Stimulated activated CD4-positive, alpha-beta T cell treated with anti-CD3 and anti-CD28 coated beads, Interleukin-12 subunit alpha, Interleukin-12 subunit beta, amount 100 ng/mL, for 4 hours (primary cell): ENCODE results near the gene MIEF1.
A peak's percentile ranks its signal among the peaks of the same experiment; 100 is the strongest.

Experiments
- DNase-seq: peaks from one replicate; pipeline ENCODE4 v3.0.0-alpha.2; 2020

The MIEF1 gene

GRCh38 chr22:39502109-39502788 is at the start of gene MIEF1:
Gene MIEF1, plus strand, starts transcription at chr22:39502290. Its CDS starts 9,005 bp downstream, at chr22:39511295.
- DNase-seq: peak; percentile 92

- no peak for DNase-seq
These were observed 49.4 kb upstream of the MIEF1 start for GRCh38 chr22:39452740-39453040.

- no peak for DNase-seq
These were observed 48.2 kb upstream of the MIEF1 start for GRCh38 chr22:39453765-39454378.

GRCh38 chr22:39454385-39454871 is 47.7 kb upstream of the MIEF1 start:
- DNase-seq: no peak

- no peak for DNase-seq
These were observed 45.4 kb upstream of the MIEF1 start, which contains the start of gene MGAT3 for GRCh38 chr22:39456522-39457197. Gene MGAT3, plus strand, starts transcription at chr22:39457012. Its CDS starts 30,336 bp downstream, at chr22:39487348.

GRCh38 chr22:39457198-39457555 is 44.9 kb upstream of the MIEF1 start:
- DNase-seq: no peak

GRCh38 chr22:39457556-39458443 is 44.3 kb upstream of the MIEF1 start:
- DNase-seq: no peak

GRCh38 chr22:39458444-39459083 is 43.5 kb upstream of the MIEF1 start:
- DNase-seq: no peak

- no peak for DNase-seq
These were observed 42.4 kb upstream of the MIEF1 start for GRCh38 chr22:39459681-39460080.

- DNase-seq: no peak
These were observed 39.5 kb upstream of the MIEF1 start for GRCh38 chr22:39462443-39463221.

- DNase-seq: no peak
These were observed 38.8 kb upstream of the MIEF1 start for GRCh38 chr22:39463277-39463676.

GRCh38 chr22:39463931-39464390 is 38.1 kb upstream of the MIEF1 start:
- DNase-seq: no peak

GRCh38 chr22:39466228-39467006 is 35.7 kb upstream of the MIEF1 start:
- no peak for DNase-seq

- DNase-seq: no peak
These were observed 34.6 kb upstream of the MIEF1 start for GRCh38 chr22:39467390-39467895.

- DNase-seq: no peak
These were observed 33.4 kb upstream of the MIEF1 start for GRCh38 chr22:39468487-39469325.

- no peak for DNase-seq
These were observed 32.8 kb upstream of the MIEF1 start for GRCh38 chr22:39469326-39469680.

- DNase-seq: no peak
These were observed 32.2 kb upstream of the MIEF1 start for GRCh38 chr22:39469681-39470450.

GRCh38 chr22:39470451-39471291 is 31.4 kb upstream of the MIEF1 start:
- DNase-seq: no peak
